Measurements from ENCODE around the gene PDE11A. TPM values are rescaled to one million over a fixed set of nuclear protein-coding genes. Genes with fewer than 3 reads are reported as not detected.

Gene PDE11A
- total RNA-seq, 4 donors from 2014 or later = 1.7 TPM; not detected in 3

DNA sequence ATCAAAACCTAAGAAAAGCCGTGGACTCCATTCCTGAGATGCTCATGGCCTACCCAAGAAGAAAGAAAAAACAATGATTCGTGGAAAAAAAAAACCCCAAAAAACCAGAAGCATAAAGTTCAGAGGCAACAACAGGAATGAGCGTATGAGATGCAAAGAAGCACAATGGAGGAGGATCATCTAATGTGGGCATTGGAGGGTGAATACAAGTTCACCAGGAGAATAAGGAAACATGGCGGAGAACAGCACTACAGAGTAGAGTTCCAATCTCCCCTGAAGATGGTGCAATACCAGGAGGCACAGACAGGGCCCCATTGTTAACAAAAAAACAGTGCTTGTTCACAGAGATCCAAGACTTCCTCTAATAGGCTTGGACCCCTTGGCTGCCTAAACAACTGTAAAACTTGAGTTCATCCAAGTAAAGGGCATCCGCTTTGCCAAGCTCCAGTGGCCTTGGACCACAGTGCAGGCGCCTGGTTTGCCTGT is 337.2 kb downstream of the PDE11A start:
- Histone ChIP-seq H3K9me3 (no peaks in the 10 kb centered on the region), H3K4me1 (no peaks in the 10 kb centered on the region), H3K27me3 (no peaks in the 10 kb centered on the region), H3K4me3 (no peak overlapping the region), H3K36me3 (no peaks in the 10 kb centered on the region), H3K27ac (no peak overlapping the region)
- TF ChIP-seq EP300 (IDR thresholded peaks at IDR 0.05) = no peak
- TF ChIP-seq POLR2A (IDR thresholded peaks at IDR 0.05) = no peak
- TF ChIP-seq, protein P1, sequence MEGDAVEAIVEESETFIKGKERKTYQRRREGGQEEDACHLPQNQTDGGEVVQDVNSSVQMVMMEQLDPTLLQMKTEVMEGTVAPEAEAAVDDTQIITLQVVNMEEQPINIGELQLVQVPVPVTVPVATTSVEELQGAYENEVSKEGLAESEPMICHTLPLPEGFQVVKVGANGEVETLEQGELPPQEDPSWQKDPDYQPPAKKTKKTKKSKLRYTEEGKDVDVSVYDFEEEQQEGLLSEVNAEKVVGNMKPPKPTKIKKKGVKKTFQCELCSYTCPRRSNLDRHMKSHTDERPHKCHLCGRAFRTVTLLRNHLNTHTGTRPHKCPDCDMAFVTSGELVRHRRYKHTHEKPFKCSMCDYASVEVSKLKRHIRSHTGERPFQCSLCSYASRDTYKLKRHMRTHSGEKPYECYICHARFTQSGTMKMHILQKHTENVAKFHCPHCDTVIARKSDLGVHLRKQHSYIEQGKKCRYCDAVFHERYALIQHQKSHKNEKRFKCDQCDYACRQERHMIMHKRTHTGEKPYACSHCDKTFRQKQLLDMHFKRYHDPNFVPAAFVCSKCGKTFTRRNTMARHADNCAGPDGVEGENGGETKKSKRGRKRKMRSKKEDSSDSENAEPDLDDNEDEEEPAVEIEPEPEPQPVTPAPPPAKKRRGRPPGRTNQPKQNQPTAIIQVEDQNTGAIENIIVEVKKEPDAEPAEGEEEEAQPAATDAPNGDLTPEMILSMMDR (IDR thresholded peaks at IDR 0.05) = no peak
- 87 to 88% methylated on average over 6 of the region's 6 CpGs for WGBS, 2 donors
- no peak for DNase-seq (ENCODE audit: low spot score in 2 of 2)

DNA sequence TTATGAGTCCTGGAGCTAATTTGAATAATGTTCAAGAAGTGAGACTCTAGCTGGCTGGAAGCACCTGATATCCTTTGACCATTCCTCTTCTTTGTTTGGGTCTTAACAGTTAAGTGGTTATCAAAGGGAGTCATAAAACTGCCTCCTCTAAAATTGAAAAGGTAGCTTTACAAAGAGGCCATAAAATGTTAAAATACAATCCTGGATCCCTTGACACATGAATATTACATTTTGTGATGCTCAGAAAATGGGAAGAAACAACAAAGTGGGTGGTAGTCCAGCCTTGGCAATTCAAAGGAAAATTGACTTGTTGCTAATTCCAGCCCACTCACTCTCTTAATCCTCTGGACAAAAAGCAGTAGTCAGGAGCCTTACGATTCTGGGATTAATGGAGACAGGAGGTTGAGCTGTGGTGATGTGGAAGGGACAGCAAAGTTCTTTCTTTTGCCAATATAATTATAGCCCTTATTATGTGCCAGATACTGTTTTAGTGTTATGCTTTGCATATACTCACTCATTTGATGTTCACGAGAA is 339.2 kb downstream of the PDE11A start:
- Histone ChIP-seq H3K4me1 (no peaks in the 10 kb centered on the region), H3K36me3 (no peaks in the 10 kb centered on the region), H3K9me3 (no peaks in the 10 kb centered on the region), H3K27ac (no peak overlapping the region), H3K27me3 (no peaks in the 10 kb centered on the region), H3K4me3 (no peak overlapping the region)
- 56 to 63% methylated on average over 2 of the region's 2 CpGs for WGBS, 2 donors
- TF ChIP-seq EP300 (IDR thresholded peaks at IDR 0.05) = no peak
- TF ChIP-seq POLR2A (IDR thresholded peaks at IDR 0.05) = no peak
- TF ChIP-seq, protein P1 (IDR thresholded peaks at IDR 0.05) = no peak
- no peak for DNase-seq (ENCODE audit: low spot score in 2 of 2)

DNA sequence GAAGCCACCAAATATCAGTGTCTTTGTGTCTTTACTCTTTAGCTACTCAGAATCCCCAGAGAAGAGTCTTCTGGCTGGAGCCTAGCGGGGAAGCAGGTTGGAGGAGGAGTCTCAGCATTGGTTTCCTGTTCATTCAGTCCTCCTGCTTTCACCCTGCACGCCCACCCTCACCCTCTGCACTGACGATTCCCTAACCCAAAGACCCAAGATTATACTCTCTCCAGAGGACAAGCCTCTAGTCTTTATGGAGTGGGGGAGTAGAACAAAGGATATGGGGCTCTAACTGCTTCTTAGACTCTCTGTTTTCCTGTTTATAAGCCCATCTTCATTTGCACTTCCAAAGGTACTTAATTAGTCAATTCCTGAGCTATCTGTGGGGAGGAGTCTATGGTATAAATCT is 341.2 kb downstream of the PDE11A start:
- no peaks in the 10 kb centered on the region for H3K27me3 ChIP-seq
- DNase-seq (ENCODE audit: low spot score in 2 of 2) = no peak
- WGBS, 2 donors = 56 to 59% methylated on average over 3 of the region's 3 CpGs
- no peak overlapping the region for H3K27ac ChIP-seq
- H3K36me3 ChIP-seq = no peaks in the 10 kb centered on the region
- no peaks in the 10 kb centered on the region for H3K9me3 ChIP-seq
- H3K4me3 ChIP-seq = no peak overlapping the region
- peaks cover 0 to 6% (median 0%) of the 10 kb centered on the region in 4 donors for H3K4me1 ChIP-seq
- TF ChIP-seq, protein P1 (IDR thresholded peaks at IDR 0.05) = no peak
- TF ChIP-seq EP300 (IDR thresholded peaks at IDR 0.05) = no peak
- no peak for TF ChIP-seq POLR2A (IDR thresholded peaks at IDR 0.05)

DNA sequence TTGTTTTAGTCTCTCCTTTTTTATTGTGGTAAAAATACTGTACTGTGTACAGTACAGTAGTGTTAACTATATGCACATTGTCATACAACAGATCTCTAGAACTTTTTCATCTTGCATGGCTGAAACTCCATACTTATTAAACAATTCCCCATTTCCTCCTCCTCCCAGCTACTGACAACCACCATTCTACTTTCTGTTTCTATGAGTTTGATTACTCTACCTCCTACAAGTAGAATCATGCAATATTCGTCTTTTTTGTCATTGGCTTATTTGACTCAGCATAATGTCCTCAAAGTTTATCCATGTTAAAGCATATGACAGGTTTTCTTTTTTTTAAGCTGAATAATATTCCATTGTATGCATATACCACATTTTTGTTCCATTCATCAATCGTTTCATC is 341.8 kb downstream of the PDE11A start:
- no peaks in the 10 kb centered on the region for H3K9me3 ChIP-seq
- peaks cover 0 to 6% (median 0%) of the 10 kb centered on the region in 4 donors for H3K4me1 ChIP-seq
- H3K36me3 ChIP-seq = no peaks in the 10 kb centered on the region
- TF ChIP-seq EP300 (IDR thresholded peaks at IDR 0.05) = no peak
- TF ChIP-seq, protein P1 (IDR thresholded peaks at IDR 0.05) = no peak
- TF ChIP-seq POLR2A (IDR thresholded peaks at IDR 0.05) = no peak
- H3K27me3 ChIP-seq = no peaks in the 10 kb centered on the region
- H3K4me3 ChIP-seq = no peak overlapping the region
- no peak for DNase-seq (ENCODE audit: low spot score in 2 of 2)
- no peak overlapping the region for H3K27ac ChIP-seq
- 67 to 68% methylated on average over 2 of the region's 2 CpGs for WGBS, 2 donors

DNA sequence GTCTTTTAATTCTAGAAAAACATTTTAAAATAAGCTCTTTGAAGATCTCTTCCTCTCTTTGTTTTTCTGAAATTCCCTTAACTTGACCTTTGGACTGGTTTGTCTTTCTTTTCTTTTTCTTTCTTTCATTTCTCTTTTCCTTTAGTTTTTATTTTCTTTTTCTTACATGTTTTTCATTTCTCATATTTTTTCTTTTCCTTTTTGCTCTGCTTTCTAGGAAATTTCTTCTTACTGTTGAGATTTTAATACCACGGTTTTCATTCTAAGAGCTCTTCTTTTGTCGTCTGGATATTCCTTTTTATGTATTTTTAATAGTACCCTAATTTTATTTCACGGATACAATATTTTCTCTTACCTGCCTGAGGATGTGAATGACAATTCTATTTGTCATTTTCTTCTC is 342.2 kb downstream of the PDE11A start:
- no peak for TF ChIP-seq EP300 (IDR thresholded peaks at IDR 0.05)
- 79 to 85% methylated on average over 3 of the region's 3 CpGs for WGBS, 2 donors
- Histone ChIP-seq H3K36me3 (no peaks in the 10 kb centered on the region), H3K27me3 (no peaks in the 10 kb centered on the region), H3K4me1 (peaks cover 0 to 6% (median 0%) of the 10 kb centered on the region in 4 donors), H3K9me3 (no peaks in the 10 kb centered on the region), H3K27ac (no peak overlapping the region), H3K4me3 (no peak overlapping the region)
- no peak for DNase-seq (ENCODE audit: low spot score in 2 of 2)

Data from tibial nerve (tissue), 4 donors.